ENCODE measurements around the gene MTRF1.
A peak's percentile ranks its signal among the peaks of the same experiment; 100 is the strongest.

MTRF1 gene

DNA sequence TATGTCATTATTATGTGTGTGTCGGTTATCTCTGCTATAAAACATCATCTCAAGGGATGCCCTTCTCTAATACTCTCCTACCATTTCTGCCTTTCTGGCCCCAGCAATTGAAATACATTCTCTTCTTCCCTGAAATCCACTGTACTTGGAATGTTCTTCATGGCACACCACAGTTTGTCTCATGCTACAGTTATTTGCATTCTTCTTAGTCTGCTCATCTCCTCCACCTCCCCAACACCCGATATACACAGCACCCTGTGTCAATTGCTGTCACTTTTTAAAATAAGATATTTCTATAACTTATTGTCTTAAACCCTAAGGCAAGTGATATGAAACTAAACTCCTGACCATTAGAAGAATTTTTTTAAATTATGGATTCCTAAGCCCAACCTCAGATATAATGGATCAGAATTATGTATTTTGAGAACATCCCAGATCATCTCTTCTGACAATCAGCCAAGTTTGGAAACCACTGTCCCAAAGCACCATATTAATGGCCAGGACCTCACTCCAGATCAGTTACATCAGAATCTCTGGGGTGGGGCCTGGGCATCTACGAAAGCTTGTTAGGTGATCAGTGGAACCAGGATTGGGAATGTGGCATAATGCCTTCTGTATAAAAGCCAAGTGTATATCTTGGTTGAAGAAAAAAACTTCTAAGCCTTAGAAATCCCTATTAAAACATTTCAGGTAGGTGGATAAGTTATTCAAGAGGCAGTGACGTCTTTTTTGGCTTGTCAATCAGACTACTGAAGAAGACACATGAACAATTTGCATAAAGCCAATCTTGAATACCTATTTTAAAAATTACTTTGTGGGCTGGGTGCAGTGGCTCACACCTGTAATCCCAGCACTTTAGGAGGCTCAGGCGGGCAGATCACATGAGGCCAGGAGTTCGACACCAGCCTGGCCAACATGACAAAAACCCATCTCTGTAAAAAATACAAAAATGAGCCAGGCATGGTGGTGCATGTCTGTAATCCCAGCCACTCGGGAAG, 39.0 kb downstream of the MTRF1 start:
- DNase-seq (ENCODE audit: low read depth in 2 of 2): no peak

DNA sequence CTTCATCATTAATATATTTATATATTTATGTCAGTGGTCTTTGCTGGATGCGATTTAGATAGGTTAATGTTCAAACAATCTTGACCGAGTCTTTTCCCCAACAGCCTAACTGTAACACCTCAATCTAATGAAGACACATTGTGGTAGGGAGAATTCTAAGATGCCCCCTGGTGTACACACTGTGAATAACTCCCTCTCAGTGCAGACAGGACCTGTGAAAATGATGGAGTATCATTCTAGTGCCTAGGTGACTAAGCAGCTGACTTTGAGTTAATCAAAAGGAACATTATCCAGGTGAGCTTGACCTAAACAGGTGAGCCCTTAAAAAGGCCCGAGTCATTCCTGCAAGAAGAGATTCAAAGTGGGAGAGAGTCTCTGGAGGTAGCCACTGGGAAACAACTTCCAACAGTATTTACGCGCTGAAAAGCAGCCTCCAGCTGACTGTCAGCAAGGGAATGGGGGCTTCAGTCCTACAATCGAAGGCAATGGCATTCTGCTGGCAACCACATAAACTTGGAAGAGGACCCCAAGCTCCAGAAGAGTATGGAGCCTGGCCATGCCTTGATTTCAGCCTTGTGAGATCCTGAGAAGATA, 41.0 kb downstream of the MTRF1 start:
- peak; percentile 7 to 24 for DNase-seq (ENCODE audit: low read depth in 2 of 2)

DNA sequence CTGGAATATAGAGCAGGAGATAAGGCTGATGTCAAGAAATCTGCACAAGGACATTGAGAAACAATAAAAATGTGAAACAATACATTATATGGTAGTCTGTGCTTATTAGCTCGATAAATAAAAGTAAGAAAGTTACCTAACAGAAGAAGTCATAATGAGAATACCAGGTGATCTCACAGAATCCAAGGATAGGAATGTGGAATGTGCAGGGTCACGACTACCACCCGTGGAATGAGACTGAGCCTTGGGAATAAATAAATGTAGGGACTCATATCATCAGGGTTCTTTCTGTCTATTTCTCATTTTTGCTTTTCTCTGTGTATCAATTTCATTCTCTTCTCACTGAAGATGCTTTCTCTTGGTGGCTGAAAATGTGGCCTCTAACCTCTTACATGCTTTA, 43.0 kb downstream of the MTRF1 start:
- DNase-seq (ENCODE audit: low read depth in 2 of 2): no peak

DNA sequence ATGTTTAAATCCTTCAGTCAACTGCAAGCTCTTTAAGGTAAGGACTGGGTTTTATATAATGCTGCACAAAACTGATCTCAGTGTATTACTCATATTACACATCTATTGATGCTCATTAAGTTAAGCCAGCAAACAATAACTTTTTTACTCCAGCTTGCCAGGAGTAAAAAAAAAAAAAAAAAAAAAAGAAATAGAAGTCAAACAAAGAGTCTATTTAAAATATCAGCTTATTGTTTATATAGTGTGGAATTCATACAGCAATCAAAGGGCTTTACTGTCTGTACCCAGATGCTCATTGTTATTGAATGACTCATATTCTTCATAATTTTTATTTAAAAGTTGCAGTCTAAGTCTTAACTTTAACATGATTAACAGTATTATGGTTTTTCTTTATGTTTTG, 47.2 kb downstream of the MTRF1 start:
- DNase-seq (ENCODE audit: low read depth in 2 of 2): no peak

DNA sequence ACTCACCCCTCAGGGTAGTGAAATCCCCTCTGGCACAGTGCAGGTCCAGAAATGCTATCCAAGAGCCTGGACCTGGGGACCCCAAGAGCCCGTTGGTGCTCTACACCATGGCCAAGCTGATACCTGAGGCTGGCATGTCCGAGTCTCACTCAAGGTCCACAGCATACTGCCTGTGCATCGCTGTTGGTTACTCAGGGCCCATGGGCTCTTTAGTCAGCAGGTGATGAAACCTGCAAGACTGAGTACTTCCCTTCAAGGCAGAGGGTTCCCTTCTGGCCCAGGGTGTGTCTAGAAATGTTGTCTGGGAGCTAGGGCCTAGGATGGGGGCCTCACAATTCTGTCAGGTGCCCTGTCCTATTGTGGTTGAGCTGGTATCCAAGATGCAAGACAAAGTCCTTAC, 49.5 kb downstream of the MTRF1 start:
- no peak for DNase-seq (ENCODE audit: low read depth in 2 of 2)

DNA sequence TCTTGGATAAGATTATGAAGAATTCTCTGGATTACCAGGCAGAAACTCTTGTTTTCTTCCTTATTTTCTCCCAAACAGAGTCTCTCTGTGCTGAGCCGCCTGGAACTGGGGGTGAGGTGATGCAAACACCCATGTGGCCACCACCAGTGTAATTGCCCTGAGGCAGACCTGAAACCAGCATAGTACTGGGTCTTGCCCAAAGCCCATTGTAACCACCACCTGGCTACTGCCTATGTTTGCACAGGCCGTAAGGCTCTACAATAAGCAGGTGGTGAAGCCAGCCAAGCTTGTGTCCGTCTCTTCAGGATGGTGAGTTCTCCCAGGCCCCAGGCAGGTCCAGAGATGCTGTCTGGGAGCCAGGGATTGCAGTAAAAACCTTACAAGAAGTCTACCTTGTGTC, 50.1 kb downstream of the MTRF1 start:
- no peak for DNase-seq (ENCODE audit: low read depth in 2 of 2)

DNA sequence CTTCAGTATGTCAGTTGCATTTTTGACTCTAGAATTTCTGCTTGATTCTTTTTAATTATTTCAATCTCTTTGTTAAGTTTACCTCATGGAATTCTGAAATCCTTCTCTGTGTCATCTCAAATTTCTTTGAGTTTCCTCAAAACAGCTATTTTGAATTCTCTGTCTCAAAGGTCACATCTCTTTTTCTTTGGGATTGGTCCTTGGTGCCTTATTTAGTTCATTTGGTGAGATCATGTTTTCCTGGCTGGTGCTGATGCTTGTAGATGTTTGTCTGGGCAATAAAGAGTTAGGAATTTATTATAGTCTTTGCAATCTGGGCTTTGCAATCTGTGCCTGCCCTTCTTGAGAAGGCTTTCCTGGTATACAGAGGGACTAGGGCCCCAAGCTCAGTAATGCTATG, 50.5 kb downstream of the MTRF1 start:
- DNase-seq (ENCODE audit: low read depth in 2 of 2): no peak

DNA sequence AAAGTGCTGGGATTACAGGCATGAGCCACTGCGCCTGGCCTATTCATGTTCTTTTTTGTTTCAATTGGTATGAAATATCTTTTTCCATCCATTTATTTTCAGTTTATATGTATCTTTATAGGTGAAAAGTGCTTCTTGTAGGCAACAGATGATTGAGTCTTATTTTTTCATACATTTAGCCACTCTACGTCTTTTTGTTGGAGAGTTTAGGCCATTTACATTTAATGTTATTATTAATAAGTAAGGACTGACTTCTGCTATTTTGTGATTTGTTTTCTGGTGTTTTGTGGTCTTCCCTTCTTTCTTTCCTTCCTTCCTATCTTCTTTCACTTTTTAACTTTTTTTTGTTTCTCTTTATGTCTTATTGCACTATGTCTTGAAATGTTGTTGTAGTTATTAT, 52.3 kb downstream of the MTRF1 start:
- DNase-seq (ENCODE audit: low read depth in 2 of 2): no peak

DNA sequence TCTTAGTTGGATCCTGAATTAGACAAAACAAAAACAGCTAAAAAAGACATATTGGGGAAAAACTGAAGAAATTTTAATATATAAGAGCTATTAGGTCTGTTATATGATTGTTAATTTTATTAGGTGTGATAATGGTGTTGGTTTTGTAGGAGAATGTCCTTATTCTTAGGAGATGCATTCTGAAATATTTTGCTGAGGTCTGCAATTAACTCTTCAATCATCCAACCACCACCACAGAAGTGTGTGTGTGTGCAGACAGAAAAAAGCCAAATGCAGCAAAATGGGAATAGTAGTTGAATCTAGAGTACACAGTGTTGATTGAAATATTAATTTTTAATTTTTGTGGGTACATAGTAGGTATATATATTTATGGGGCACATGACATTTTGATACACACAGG, 56.9 kb downstream of the MTRF1 start:
- no peak for DNase-seq (ENCODE audit: low read depth in 2 of 2)

DNA sequence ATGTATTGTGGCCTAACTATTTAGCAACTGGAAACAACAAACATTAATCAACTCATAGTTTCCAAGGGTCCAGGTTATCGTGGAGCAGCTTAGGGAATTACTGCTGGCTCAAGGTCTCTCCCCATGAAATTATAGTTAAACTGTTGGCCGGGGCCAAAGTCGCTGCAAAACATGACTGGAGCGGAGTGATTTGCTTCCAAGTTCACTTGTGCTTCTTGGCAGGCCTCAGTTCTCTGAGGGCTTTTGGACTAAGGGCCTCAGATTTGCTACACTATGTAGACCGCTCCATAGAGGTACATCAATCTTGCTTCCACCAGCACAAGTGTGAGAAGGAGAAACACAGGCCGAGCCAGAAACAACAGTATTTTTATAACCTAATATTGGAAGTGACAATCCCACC, 59.6 kb downstream of the MTRF1 start:
- no peak for DNase-seq (ENCODE audit: low read depth in 2 of 2)

DNA sequence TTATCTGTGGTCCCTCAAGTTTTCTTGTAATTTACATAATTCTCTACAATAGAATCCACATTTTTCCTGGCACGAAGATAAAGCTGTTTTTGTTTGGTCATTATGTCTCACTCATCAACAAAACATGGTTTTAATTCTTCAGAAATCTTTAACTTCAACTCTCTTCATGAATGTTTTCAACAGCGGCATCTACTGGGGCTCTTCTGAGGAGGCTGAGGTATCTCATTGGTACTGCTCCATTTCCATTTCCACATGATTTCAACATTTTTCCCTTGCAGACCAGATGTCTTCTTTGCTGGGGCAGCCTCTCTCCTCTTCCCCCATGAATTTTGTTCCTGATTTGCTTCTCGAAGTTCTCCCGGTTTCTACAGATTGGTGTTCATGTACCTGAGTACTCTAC, 63.2 kb downstream of the MTRF1 start:
- no peak for DNase-seq (ENCODE audit: low read depth in 2 of 2)

DNA sequence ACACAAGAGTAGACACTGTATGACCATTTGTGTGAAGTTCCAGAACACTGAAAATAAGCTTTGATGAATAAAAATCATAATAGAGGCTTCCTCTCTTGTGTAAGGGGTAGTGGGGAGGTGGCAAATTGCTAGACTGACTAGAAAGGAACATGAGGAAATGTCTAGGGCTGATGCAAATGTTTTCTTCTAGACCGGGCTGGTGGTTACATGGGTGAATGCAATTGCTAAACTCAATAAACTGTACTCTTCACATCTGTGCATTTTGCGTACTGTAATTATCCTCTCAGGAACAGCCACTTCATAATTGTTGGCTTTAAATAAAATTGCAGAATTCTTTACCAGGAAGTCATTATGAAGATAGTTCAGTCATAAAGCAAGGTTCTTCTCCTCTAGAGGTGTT, 63.9 kb downstream of the MTRF1 start:
- no peak for DNase-seq (ENCODE audit: low read depth in 2 of 2)

DNA sequence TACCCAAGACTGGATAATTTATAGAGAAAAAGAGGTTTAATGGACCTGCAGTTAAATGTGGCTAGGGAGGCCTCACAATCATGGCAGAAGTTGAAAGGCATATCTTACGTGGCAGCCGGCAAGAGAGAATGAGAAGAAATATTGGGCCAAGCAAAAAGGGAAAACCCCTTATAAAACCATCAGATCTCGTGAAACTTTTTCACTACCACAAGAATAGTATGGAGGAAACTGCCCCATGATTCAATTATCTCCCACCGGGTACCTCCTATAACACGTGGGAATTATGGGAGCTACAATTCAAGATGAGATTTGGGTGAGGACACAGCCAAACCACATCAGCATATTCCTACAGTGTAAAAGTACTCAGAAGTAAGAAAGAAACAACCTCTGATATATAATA, 64.3 kb downstream of the MTRF1 start:
- no peak for DNase-seq (ENCODE audit: low read depth in 2 of 2)

DNA sequence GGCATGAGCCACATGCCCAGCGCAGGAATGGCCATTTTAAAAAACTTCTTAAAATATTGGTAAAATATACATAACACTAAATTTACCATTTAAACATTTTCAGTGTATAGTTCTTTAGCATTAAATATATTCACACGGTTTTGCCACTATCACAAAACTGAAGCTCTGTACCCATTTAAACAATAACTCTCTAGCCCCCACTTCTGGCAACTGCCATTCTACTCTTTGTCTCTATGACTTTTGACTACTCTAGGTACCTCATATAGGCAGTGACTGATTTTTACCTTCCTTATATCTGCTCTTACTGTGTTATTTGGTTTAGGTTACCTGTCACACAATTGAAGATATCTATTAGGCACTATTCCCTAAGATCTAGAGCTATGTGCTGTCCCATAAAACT, 66.8 kb downstream of the MTRF1 start:
- no peak for DNase-seq (ENCODE audit: low read depth in 2 of 2)

DNA sequence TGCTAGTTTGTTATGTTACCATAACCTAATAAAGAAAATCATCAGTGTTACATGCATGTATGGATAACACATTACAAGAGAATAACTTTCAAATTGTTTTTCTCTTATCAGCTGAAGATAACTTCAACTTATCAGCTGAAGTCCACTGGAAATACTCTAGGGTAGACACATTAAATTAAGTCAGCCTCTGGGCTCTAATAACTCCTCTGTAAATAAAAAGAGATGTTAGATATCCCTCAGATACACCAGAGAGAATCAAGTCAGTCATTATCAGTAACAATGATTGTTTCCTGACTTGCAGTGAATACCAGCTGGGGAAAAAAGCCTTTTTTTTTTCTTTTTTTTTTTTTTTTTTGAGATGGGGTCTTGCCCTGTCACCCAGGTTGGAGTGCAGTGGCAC, 67.4 kb downstream of the MTRF1 start:
- DNase-seq (ENCODE audit: low read depth in 2 of 2): no peak

DNA sequence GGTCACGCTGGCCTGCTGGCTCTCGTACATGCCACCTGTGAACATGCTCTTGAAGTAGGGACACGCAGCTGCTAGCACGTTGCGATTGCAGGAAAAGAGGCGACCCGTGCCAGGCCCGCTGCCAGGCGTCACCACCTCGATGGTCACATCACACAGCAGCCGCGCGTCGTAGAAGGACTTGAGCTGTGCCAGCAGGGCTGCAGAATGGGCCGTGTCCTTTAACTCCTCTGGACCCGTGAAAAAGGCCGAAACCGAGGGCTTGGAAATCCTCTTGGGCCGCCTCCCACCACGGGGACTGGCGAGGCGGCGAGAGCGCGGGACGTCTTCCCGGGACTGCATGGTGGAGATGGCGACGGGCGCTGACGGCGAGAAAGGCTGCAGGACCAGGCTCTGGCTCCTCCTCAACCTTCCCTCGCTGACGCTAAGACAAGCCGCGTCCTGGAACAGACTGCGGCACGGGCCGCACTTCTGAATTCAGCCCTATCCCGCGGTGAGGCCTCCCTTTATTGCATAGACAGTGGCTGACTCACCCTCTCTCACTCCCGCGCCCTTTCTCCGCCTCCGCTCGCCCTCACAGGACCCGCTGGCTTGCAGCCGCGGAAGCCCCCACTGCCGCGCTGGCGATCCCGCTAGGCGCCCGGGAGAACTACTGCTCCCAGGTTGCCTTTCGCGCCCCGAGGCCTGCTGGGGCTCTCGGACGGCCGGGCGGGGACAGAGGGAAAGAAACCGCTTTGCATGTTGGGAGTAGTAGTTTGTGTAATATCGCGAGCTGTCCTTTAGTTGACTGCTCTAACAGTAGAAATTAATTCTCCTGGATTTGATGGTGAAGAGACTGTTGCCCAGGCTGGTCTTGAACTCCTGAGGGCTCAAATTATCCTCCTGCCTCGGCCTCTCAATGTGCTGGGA, 69.2 kb downstream of the MTRF1 start, which contains the start of gene KBTBD7:
Gene KBTBD7 (minus strand): TSS at position 651 of the 906 bp plus-strand sequence. CDS start 312 bp downstream, at position 339.
- peak; percentile 90 to 92 for DNase-seq (ENCODE audit: low read depth in 2 of 2)

DNA sequence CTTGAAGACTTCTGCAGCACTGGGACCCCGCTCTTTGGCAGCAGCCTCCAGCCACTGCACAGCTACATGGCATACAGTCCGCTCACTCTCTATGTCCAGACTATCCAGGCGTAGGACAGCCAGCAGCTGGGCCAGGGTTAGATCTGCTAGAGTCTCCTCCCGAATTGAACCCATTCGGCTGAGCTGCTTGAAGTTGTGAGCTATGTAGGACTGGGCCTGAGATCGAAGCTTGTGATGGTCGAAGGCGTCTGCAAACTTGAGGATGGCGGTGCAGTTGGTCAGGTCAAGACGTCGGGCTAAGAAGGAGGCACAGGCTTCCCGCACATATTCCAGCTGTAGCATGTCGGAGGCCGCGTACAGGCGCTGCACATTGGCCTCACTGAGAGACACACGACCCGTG, 69.9 kb downstream of the MTRF1 start:
- no peak for DNase-seq (ENCODE audit: low read depth in 2 of 2)

DNA sequence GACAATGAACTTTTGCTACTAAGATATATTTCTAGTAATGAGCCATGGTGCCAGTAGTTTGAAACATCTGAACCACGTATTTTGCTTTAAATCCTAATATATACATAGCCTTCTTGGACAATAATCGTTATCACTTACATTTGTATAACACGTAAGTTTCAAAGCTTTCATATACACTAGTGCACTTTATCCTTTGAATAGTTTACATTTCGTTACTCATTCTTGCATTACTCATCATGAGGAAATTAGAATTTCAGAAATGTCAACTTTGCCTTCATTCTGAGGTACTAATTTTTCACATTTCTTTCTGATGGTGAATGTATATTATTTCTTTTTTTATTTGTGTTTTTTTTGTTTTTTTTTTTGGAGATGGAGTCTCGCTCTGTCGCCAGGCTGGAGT, 74.8 kb downstream of the MTRF1 start:
- no peak for DNase-seq (ENCODE audit: low read depth in 2 of 2)

DNA sequence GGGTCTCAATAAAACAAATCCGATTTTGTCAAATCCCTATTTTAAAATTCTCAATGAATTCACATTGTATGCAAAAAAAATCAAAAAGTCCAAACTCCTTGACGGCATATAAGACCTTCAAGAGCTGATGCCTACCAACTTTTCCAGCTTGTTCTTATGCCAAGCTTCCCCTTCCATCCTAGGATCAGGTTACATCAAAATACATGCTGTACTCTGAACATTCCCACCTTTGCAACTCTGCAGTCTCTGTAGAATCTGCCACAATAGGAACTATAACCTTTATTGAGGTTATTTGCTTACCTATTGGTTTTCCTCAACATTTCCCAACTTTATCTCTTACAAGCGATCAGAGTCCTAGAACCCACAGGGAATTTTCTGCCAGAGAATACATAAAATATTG, 76.9 kb downstream of the MTRF1 start:
- no peak for DNase-seq (ENCODE audit: low read depth in 2 of 2)

DNA sequence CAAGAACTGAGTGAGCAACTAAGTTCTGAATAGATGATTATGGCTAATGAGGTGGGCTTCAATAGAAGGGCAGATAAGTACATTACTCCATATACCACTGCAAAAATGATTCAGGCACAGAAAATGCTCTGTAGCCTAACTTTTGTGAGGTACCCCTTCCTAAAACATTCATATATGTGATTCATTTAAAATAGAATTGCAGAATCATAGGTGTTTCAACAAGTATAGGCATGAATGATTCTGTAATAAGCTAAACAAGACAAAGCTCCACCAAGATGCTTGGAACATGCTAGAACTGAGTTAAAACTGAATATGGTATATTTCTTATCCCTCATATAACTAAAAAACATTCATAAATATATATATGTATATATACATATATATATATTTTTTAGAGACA, 81.1 kb downstream of the MTRF1 start:
- DNase-seq (ENCODE audit: low read depth in 2 of 2): no peak

DNA sequence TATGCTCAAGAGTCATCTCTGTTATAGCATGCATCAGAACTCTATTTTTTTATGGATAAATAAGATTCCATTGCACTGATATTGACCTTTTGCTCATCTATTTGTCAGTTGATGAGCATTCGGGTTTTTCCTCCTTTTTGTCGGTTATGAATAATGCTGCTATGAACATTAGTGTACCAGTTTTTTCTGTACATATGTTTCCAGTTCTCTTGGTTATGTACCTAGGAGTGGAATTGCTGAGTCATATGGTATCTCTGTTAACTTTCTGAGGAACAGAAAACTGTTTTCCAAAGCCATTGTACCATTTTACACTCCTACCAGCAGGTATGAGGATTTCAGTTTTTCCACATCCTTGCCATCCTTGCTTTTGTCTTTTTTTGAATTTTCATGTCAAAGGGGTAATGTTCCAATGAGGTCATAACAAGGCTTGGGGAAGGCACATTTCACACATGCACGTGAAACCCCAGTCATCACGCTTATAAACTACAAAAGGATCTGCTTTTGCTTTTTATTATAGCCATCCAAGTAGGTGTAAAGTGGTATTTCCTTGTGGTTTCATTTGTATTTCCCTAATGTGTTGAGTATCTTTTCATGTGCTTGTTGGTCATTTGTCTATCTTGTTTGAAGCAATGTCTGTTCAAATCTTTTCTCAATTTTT, 83.7 kb downstream of the MTRF1 start:
- DNase-seq (ENCODE audit: low read depth in 2 of 2): no peak

DNA sequence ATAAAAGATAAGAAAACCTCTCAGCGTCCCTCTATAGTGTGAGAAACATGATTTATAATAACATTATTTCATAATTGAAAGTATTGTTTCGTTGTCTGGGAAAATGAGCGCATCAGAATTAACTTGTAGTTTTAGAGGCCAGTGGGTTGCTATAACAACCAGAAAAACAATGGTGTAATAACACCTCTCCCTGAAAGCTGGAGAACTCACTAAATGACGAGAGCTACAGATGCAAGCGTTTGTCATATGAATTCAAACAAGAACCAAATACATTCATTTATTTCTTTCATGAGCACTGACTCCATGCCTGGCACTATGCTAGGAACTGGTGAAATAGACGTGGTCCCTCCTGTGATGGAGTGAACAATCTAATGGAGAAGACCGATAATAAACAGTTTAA, 85.3 kb downstream of the MTRF1 start:
- DNase-seq (ENCODE audit: low read depth in 2 of 2): no peak

All from stimulated activated CD8-positive, alpha-beta memory T cell treated with anti-CD3 and anti-CD28 coated beads, Interleukin-15, amount 100 ng/mL, for 4 hours (primary cell).